Activated gamma-delta T cell treated with Interleukin-2 at 50 U/mL for 16 hours (primary cell): ENCODE data around the gene MIEF2.

Experiments used
- DNase-seq: peaks from one replicate; pipeline ENCODE4 v3.0.0-alpha.2; 2020

Gene MIEF2

DNA sequence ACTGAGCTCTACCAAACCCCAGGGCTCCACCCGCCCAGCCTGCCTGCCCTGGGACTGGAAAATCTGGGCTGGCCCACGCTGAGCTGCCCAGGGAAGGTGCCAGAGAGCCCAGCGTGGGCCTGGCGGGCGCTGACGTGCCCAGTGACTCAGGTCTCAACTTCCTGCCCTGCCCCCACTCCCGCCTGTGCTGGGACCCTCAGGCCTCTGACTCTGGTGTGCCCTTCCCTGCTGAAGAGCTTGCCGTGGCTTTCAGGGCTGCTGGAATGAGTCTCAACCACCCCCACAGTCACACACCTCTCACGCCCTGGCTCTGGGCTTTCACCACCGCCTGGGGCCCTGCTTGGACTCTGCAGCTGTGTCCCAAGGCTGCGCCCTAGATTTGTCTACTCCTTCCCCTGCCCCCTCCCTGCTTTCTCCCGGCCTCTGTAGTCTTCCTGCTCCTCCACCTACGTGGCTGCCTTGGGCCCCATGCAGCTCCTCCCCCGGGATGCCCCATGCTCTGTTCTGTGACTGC lies 24.7 kb upstream of the MIEF2 start:
- DNase-seq, result no peak

DNA sequence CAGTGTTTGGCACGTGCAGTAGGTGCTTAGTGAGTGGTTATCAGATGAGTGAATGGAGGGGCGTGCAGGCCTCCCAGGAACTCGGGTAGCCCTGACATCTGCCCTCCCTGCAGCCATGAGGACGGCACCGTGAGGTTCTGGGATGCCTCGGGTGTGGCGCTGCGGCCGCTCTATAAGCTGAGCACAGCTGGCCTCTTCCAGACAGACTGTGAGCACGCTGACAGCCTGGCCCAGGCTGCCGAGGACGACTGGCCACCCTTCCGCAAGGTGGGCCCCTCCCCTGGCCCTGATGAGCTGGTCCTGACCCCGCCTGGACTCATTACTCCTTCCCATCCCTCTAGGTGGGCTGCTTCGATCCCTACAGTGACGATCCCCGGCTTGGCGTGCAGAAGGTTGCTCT lies 24.0 kb upstream of the MIEF2 start:
- no peak for DNase-seq

- DNase-seq, result no peak
These were observed 23.0 kb upstream of the MIEF2 start for GRCh38 chr17:18237461-18237860.

DNA sequence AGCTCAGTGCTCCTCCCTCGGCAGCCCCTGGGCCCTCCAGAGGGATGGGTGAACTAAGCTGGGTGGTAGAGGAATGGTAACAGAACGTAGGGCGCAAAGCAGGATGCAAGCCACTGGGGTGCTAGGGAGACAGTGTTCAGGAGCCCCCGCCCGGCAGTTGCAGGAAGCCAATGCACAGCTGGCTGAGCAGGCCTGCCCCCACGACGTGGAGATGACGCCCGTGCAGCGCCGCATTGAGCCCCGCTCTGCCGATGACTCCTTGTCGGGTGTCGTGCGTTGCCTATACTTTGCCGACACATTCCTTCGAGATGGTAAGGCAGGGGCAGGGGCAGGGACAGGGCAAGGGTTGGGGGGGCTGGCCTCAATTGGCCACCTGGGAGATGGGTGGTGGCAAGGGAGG lies 22.2 kb upstream of the MIEF2 start:
- no peak for DNase-seq

GRCh38 chr17:18240449-18240848 lies 20.0 kb upstream of the MIEF2 start:
- DNase-seq, result no peak

DNA sequence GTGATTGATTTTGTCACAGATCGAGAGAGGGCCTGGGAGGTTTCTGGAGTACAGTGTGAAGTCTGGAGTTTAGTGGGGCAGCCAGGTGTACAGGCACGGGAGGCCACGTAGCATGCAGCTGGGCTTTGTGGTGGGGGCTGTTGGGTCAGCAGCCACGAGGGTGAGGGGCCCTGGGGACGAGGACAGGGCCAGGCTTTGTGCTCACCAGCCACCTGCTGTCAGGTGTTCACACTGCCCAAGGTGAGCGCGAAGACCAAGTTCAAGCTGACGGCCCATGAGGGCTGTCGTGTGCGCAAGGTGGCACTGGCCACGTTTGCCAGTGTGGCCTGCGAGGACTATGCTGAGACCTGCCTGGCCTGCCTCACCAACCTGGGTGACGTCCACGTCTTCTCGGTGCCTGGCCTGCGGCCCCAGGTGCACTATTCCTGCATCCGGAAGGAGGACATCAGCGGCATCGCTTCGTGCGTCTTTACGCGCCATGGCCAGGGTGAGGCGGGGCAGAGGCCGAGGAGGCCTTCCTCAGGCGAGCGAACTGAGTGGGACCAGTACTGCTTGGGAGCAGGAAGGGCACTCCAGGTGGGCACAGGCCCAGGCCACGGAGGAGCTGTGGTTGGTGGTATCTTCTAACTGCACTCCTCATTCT lies 19.1 kb upstream of the MIEF2 start:
- DNase-seq, result no peak

DNA sequence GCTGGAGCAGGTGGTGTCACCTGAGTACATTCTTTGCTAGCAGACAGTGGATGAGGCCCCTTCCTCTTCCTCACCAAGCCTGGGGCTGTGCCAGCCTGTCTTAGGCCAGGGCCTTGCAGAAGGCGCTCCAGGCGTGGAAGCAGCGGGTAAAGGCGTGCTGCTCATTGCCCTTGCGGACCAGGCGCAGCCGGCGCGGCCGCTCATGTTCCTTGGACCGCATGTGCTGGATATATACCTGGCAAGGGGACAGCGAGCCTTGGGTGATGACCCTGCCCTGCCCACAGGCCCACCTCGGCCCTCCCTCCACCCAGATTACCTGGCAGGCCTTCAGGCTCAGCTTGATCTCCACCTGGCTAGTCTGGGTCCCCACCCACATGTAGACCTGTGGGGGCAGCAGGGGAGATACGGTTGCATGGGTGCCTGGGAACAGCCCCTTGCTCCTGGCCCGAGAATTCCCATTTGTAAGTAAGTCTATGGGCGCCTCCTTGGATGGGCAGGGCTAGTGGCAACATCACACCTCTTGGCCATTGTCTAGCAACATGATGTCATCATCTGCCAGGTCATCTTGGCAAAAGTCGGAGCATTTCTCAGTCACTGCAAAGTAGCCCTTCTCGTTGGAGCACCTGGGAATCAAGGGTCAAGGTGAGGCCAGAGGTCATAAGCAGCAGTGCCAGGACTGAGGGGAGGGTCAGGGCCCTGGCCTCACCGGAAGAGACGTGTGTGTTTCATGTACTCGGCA lies 15.3 kb upstream of the MIEF2 start:
- no peak for DNase-seq

GRCh38 chr17:18246109-18246725 lies 14.2 kb upstream of the MIEF2 start:
- no peak for DNase-seq

GRCh38 chr17:18246880-18247612 lies 13.4 kb upstream of the MIEF2 start:
- no peak for DNase-seq

DNA sequence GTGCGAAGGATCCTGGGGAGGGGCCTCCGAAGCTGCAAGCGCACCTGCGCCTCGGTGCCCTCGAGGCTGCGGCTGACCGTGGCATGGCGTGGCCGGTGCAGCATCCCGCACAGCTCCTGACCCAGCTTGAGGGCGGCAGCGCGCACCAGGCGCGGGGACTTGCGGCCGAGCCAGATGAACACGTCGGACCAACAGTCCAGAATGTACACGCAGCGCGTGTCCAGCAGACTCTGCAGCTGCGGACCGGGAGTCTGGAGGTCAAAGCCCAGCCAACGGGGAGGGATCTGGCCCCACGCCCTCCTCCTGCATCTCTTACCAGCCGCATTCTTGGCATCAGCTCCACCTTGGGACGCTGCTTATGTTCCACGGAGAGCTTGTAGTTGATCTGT lies 12.9 kb upstream of the MIEF2 start:
- DNase-seq, result no peak

DNA sequence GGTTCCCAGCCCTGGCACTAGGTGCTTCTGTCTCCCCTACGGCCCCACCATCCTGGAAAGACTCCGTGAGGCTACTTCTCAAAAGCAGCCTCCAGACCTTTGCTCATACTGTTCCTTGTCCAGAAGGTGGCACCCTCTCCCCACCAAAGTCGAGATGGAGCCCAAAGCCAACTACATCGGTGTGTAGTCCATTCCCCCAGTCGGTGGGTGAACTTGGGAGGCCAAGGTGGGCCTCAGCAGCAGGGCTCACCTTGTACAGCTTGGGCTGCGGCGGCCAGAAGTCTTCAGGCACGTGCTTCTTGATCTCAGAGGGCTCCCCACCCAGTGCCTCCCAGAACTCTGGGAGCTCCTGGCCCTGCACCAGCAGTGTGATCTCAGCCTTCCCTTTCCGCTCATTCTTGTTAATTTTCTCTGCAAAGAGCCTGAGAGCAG lies 12.1 kb upstream of the MIEF2 start:
- DNase-seq, result peak; percentile 63

DNA sequence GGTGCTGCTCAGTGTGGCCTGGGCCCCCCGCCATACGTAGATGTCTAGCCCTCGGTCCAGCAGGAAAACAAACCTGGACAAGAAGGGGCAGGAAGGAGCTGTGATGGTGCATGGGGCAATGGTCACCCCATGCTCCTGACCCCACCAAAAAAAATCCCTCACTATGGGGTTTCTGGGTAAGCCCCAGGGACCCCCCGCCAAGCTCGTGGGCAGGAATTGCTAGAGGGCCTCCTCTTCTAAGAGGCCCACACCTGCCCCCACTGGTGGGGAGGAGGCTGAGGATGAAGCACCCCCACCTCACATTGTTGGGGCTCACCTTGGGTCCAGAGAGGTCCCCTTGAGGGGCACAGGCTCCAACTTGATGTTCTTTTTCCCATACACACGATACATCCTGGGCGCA lies 11.7 kb upstream of the MIEF2 start:
- DNase-seq, result no peak

DNA sequence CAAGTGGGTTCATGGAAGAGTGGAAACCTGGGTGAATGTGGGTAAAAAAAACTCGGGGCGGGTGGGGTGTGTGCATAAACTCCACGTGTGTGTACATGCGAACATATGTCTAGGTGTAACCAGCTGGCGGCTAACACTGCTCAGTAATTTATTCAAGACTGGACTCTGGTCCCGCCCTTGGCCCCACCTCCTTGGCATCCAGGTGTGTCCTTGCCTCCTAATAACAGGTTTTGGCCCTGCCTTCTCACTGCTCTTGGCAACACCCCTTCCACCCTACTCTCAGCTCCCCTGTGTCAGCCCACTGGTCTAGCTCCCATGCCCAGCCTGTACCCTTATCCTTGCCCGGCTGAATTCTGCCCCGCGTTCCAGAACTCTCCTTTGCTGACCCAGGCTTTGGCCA lies 10.2 kb upstream of the MIEF2 start:
- no peak for DNase-seq

GRCh38 chr17:18250708-18251107 lies 9.8 kb upstream of the MIEF2 start:
- DNase-seq, result no peak

GRCh38 chr17:18251204-18251603 lies 9.3 kb upstream of the MIEF2 start:
- DNase-seq, result no peak

GRCh38 chr17:18252160-18252559 lies 8.3 kb upstream of the MIEF2 start:
- no peak for DNase-seq

GRCh38 chr17:18253187-18253884 lies 7.1 kb upstream of the MIEF2 start:
- no peak for DNase-seq

DNA sequence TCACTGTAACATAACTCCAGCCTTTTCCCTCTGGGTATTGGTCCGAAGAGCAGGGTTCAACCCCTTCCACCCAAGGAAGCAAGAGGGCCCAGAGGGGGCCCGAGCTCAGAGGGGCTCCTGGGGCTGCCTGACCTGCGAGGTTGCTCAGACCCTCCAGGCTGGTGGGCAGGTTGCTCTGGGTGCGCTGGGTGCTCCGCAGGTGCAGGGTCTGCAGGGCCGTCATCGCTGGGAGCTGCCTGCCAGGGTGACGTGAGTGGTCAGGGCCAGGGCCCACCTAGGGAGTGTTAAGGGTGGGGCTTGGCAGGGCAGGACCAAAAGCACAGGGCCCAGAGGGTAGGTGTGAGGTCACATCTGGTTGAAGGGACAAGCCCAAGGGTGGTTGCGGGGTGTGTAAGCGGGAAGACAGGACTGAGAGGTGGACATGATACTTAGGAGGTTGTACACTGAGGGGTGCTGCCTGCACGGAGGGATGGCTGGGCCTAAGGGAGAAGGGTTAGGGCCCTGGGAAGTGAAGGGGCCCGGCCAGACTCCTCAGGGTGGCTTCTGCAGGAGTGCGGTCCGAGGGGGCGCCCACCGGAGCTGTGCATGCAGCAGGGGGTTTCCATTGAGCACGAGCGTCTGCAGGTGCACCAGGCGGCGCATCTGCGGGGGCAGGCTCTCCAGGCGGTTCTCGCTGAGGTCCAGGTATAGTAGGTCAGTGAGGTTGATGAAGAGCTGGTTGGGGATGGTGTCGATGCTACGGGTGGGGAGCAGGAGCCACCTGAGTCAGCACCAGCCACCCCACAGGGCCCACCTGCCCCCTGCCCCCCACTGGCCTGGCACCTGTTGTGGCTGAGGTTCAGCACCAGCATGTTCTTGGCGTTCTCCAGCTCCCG lies 6.3 kb upstream of the MIEF2 start:
- DNase-seq, result no peak

DNA sequence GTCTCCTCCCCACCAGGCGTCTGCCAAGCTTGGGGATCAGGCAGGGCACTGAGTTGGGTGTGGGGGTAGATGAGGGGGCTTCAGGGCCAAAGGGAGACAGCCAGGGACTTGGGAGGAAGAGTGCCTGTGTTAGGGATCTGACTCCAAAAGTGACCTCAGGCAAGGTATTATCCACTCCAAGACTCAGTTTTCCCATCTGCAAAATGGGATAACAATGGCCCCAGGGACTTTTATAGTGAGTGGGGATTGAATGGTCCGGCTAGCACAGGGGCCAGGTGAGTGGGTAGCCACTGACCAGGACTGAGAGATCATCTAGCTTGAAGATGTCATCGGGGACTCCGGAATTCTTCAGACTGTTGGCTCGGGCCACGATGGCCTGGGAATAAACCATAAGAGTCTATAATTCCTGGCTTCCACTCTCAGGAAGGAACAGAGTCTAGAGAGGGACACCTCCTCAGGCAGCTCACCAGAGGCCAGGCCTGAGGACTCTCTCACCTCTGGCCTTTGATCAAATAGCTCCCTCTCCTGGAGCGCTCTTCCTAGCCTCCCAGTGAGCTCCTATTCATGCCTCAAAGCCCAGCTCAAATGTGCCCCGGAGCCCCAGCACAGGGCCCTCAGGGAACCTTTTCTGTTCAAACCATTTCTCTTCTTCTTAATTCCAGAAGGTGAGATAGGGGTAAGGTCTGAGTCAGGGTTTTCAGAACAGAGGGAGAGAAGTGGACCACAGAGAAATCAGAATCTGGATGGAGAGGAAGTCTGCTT lies 5.4 kb upstream of the MIEF2 start:
- DNase-seq, result no peak

DNA sequence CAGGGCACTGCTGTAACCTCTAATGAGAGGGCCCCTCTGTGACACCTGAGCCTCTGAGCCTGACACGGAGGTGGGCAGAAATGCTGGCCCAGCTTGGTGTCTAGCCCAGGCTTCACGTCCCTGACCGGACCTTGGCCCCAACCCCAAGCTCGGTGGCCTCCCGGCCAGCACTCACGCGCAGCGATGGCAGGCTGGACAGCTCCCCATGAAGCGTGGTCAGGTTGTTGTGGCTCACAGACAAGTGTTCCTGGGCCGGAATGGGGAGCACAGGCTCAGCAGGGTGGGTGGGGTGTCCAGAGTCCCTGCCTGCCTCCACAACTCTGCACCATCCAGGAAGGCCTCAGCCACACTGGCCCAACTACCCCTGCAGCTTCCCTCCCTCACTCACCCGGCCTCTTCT lies 4.1 kb upstream of the MIEF2 start:
- DNase-seq, result no peak

DNA sequence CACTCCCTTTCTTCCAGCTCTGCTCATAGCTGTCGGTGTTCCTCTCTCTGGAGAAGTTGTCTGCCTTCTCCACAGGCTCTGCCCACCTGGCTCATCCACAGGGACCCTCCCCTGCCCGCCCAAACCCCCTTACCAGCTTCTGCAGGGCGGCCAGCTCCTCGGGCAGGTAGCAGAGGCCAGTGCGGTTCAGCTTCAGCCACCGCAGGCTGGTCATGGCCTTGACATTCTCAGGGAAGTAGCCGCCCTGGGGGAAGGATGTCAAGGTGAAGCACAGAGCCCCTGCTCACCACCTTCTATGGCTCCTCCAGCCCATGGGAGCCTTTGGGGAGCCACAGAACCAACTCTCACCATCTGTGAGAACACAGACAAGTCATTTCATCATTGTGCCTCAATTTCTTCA lies 3.7 kb upstream of the MIEF2 start:
- DNase-seq, result no peak
